ENCODE measurements around the gene CYP3A5.

Gene CYP3A5

GRCh38 chr7:99607548-99607947 lies 72.2 kb downstream of the CYP3A5 start (continued):
- no peak for TF ChIP-seq ZNF362 (tag by site-specific recombination; IDR thresholded peaks at IDR 0.05)
- no peak for TF ChIP-seq PBX3 (CRISPR knock-in tag; IDR thresholded peaks at IDR 0.05)
- no peak for TF ChIP-seq ZNF701 (tag by site-specific recombination; IDR thresholded peaks at IDR 0.05)
- no peak for TF ChIP-seq ZNF221 (tag by site-specific recombination; IDR thresholded peaks at IDR 0.05; ENCODE audit: borderline replicate concordance)

GRCh38 chr7:99606531-99606930 lies 73.3 kb downstream of the CYP3A5 start:
- no peak overlapping the region for H3K27ac ChIP-seq (ENCODE audit: extremely low read depth, low read depth, low read length)
- no peaks in the 10 kb centered on the region for H3K36me3 ChIP-seq (ENCODE audit: control insufficient read depth in 2 of 2, insufficient read depth in 1 of 2, low read length in 2 of 2)
- TF ChIP-seq YY1 (tag by site-specific recombination; IDR thresholded peaks at IDR 0.05): no peak
- no peak overlapping the region for H3K4me3 ChIP-seq (ENCODE audit: low read depth, low read length)
- no peaks in the 10 kb centered on the region for H3K4me1 ChIP-seq (ENCODE audit: control insufficient read depth, insufficient read depth, low read length)
- ChIA-PET POLR2A (interaction anchor here (2.0 kb wide), 1 partner anchor 10 kb away, joined by 5 read pairs; the partner anchor contains the start of gene ZSCAN25), CTCF (interaction anchor here (1.8 kb wide), 1 partner anchor 9 kb away, joined by 7 read pairs; no protein-coding TSS in a partner anchor)
- H3K9me3 ChIP-seq (ENCODE audit: control insufficient read depth, insufficient read depth, low read depth, low read length): no peaks in the 10 kb centered on the region

GRCh38 chr7:99605527-99605926 lies 74.3 kb downstream of the CYP3A5 start:
- Histone ChIP-seq H3K27ac (ENCODE audit: extremely low read depth, low read depth, low read length) (no peak overlapping the region), H3K4me3 (ENCODE audit: low read depth, low read length) (no peak overlapping the region), H3K36me3 (ENCODE audit: control insufficient read depth in 2 of 2, insufficient read depth in 1 of 2, low read length in 2 of 2) (no peaks in the 10 kb centered on the region), H3K4me1 (ENCODE audit: control insufficient read depth, insufficient read depth, low read length) (no peaks in the 10 kb centered on the region), H3K9me3 (ENCODE audit: control insufficient read depth, insufficient read depth, low read depth, low read length) (no peaks in the 10 kb centered on the region)
- ChIA-PET POLR2A (interaction anchor here (2.0 kb wide), 1 partner anchor 11 kb away, joined by 5 read pairs; the partner anchor contains the start of gene ZSCAN25), CTCF (no interaction called here)
- no peak for TF ChIP-seq ZNF140 (tag by site-specific recombination; IDR thresholded peaks at IDR 0.05)
- TF ChIP-seq REST (tag by site-specific recombination; IDR thresholded peaks at IDR 0.05): no peak
- TF ChIP-seq HOXC10 (CRISPR knock-in tag; IDR thresholded peaks at IDR 0.05): no peak
- TF ChIP-seq ZNF558 (tag by site-specific recombination; IDR thresholded peaks at IDR 0.05): no peak
- no peak for TF ChIP-seq ZNF596 (tag by site-specific recombination; IDR thresholded peaks at IDR 0.05)
- TF ChIP-seq GFI1B (tag by site-specific recombination; IDR thresholded peaks at IDR 0.05): no peak
- TF ChIP-seq GLI2 (tag by site-specific recombination; IDR thresholded peaks at IDR 0.05; ENCODE audit: borderline replicate concordance, low read depth): no peak
- no peak for TF ChIP-seq ZNF157 (tag by site-specific recombination; IDR thresholded peaks at IDR 0.05)
- TF ChIP-seq PRDM6 (tag by site-specific recombination; IDR thresholded peaks at IDR 0.05): no peak
- TF ChIP-seq ZNF121 (tag by site-specific recombination; IDR thresholded peaks at IDR 0.05): no peak
- no peak for TF ChIP-seq ZNF473 (tag by site-specific recombination; IDR thresholded peaks at IDR 0.05)
- TF ChIP-seq ZNF221 (tag by site-specific recombination; IDR thresholded peaks at IDR 0.05; ENCODE audit: borderline replicate concordance): no peak
- TF ChIP-seq ZFP41 (tag by site-specific recombination; IDR thresholded peaks at IDR 0.05; ENCODE audit: borderline replicate concordance): no peak
- no peak for TF ChIP-seq ZSCAN5A (tag by site-specific recombination; IDR thresholded peaks at IDR 0.05)
- no peak for TF ChIP-seq TSHZ1 (tag by site-specific recombination; IDR thresholded peaks at IDR 0.05; ENCODE audit: borderline replicate concordance)
- no peak for TF ChIP-seq ZNF248 (tag by site-specific recombination; IDR thresholded peaks at IDR 0.05)
- TF ChIP-seq ZNF654 (tag by site-specific recombination; IDR thresholded peaks at IDR 0.05; ENCODE audit: low read depth): no peak
